Progenitor cell of endocrine pancreas (in vitro differentiated cells): ENCODE measurements around the gene UNC80. TPM values are rescaled to one million over a fixed set of nuclear protein-coding genes. Genes with fewer than 3 reads are reported as not detected.
A peak's percentile ranks its signal among the peaks of the same experiment; 100 is the strongest.

Source experiments
- DNase-seq: peaks from one replicate; pipeline ENCODE4 v3.0.0; 2021; ENCODE audit warnings: low spot score; ENCODE audit not compliant: unreplicated experiment
- H3K27ac Mint-ChIP-seq: 2 replicates; pipeline ENCODE4 v1.8.0; 2021; ENCODE audit warnings: mild to moderate bottlenecking, moderate library complexity, mixed read lengths
- H3K27me3 Mint-ChIP-seq: 2 replicates; pipeline ENCODE4 v1.8.0; 2021; ENCODE audit warnings: mixed read lengths
- H3K36me3 Mint-ChIP-seq: 2 replicates; pipeline ENCODE4 v1.8.0; 2022; ENCODE audit warnings: mixed read lengths; ENCODE audit not compliant: insufficient read depth
- H3K4me1 Mint-ChIP-seq: 2 replicates; pipeline ENCODE4 v1.8.0; 2021; ENCODE audit warnings: low read depth, mixed read lengths
- H3K4me3 Mint-ChIP-seq: 2 replicates; pipeline ENCODE4 v1.8.0; 2021; ENCODE audit warnings: low read depth, mild to moderate bottlenecking, moderate library complexity, mixed read lengths
- H3K9me3 Mint-ChIP-seq: 2 replicates; pipeline ENCODE4 v1.8.0; 2021; ENCODE audit warnings: low read depth, mixed read lengths
- CTCF ChIP-seq: fragments of 200-600 bp; sonication (generic); IDR thresholded peaks from one replicate; pipeline ENCODE4 v1.5.0; 2021; ENCODE audit warnings: antibody characterized with exemption, mild to moderate bottlenecking; ENCODE audit not compliant: unreplicated experiment
- total RNA-seq: library from RNA; stranded (reverse); gene quantifications from 2 replicates; pipeline ENCODE4 v1.2.1, GENCODE V29; 2021

UNC80 gene
- total RNA-seq, 1 donor from 2014 or later, result 3.1 TPM

- Mint-ChIP-seq H3K9me3 (no peaks in the 10 kb centered on the region), H3K4me1 (peaks cover 13% of the 10 kb centered on the region), H3K27me3 (no peaks in the 10 kb centered on the region), H3K27ac (peak overlapping the region; percentile 90), H3K36me3 (peaks cover 2% of the 10 kb centered on the region), H3K4me3 (peak overlapping the region; percentile 90)
- DNase-seq, result no peak
- no peak for TF ChIP-seq CTCF
Observed at GRCh38 chr2:210003359-210003758, 231.7 kb downstream of the UNC80 start.

- Mint-ChIP-seq H3K36me3 (peaks cover 5% of the 10 kb centered on the region), H3K4me1 (peaks cover 13% of the 10 kb centered on the region), H3K4me3 (peak overlapping the region; percentile 50), H3K27me3 (no peaks in the 10 kb centered on the region), H3K27ac (no peak overlapping the region), H3K9me3 (no peaks in the 10 kb centered on the region)
- no peak for TF ChIP-seq CTCF
- DNase-seq, result no peak
Observed at GRCh38 chr2:210004881-210005280, 233.2 kb downstream of the UNC80 start.

GRCh38 chr2:210007895-210008294, 236.3 kb downstream of the UNC80 start:
- no peaks in the 10 kb centered on the region for H3K9me3 Mint-ChIP-seq
- no peaks in the 10 kb centered on the region for H3K27me3 Mint-ChIP-seq
- no peak for DNase-seq
- no peak for TF ChIP-seq CTCF
- peaks cover 15% of the 10 kb centered on the region for H3K36me3 Mint-ChIP-seq
- no peak overlapping the region for H3K4me3 Mint-ChIP-seq
- no peak overlapping the region for H3K27ac Mint-ChIP-seq
- H3K4me1 Mint-ChIP-seq, result peaks cover 10% of the 10 kb centered on the region

GRCh38 chr2:210009126-210009525, 237.5 kb downstream of the UNC80 start:
- TF ChIP-seq CTCF, result no peak
- no peak overlapping the region for H3K27ac Mint-ChIP-seq
- peaks cover 6% of the 10 kb centered on the region for H3K4me1 Mint-ChIP-seq
- DNase-seq, result no peak
- H3K27me3 Mint-ChIP-seq, result no peaks in the 10 kb centered on the region
- no peaks in the 10 kb centered on the region for H3K9me3 Mint-ChIP-seq
- peaks cover 16% of the 10 kb centered on the region for H3K36me3 Mint-ChIP-seq
- no peak overlapping the region for H3K4me3 Mint-ChIP-seq

- Mint-ChIP-seq H3K27ac (no peak overlapping the region), H3K4me3 (no peak overlapping the region), H3K4me1 (peaks cover 2% of the 10 kb centered on the region), H3K27me3 (no peaks in the 10 kb centered on the region), H3K36me3 (peaks cover 18% of the 10 kb centered on the region), H3K9me3 (no peaks in the 10 kb centered on the region)
- no peak for DNase-seq
- TF ChIP-seq CTCF, result no peak
Observed at GRCh38 chr2:210009896-210010295, 238.3 kb downstream of the UNC80 start.
